Vagina (tissue), 2 donors: ENCODE results near the gene FOXO1.

Experiments used
- CTCF ChIP-seq, 3 experiments: fragments of 450-650 bp in 2 of 3; fragments of 200-600 bp in 1 of 3; sonication (generic) in 1 of 3; IDR thresholded peaks; one replicate each; pipeline ENCODE4 v1.5.1; 2017 to 2019; ENCODE audit warnings: antibody characterized with exemption in 3 of 3, mild to moderate bottlenecking in 2 of 3, moderate library complexity in 2 of 3
- POLR2A ChIP-seq, 2 donors: fragments of 450-650 bp; IDR thresholded peaks; one replicate each; pipeline ENCODE4 v1.6.1; 2017; ENCODE audit warnings: antibody characterized with exemption in 2 of 2, mild to moderate bottlenecking in 2 of 2, moderate library complexity in 2 of 2

- no peak for TF ChIP-seq CTCF (IDR thresholded peaks at IDR 0.05)
- TF ChIP-seq POLR2A (IDR thresholded peaks at IDR 0.05) = no peak
These were observed 28.0 kb upstream of the FOXO1 start for GRCh38 chr13:40694426-40694825.
